Measurements from ENCODE around the gene ANKRD10. TPM values are rescaled to one million over a fixed set of nuclear protein-coding genes. Genes with fewer than 3 reads are reported as not detected.

Gene ANKRD10
- total RNA-seq, 1 experiment from 2014 or later: 159 TPM

DNA sequence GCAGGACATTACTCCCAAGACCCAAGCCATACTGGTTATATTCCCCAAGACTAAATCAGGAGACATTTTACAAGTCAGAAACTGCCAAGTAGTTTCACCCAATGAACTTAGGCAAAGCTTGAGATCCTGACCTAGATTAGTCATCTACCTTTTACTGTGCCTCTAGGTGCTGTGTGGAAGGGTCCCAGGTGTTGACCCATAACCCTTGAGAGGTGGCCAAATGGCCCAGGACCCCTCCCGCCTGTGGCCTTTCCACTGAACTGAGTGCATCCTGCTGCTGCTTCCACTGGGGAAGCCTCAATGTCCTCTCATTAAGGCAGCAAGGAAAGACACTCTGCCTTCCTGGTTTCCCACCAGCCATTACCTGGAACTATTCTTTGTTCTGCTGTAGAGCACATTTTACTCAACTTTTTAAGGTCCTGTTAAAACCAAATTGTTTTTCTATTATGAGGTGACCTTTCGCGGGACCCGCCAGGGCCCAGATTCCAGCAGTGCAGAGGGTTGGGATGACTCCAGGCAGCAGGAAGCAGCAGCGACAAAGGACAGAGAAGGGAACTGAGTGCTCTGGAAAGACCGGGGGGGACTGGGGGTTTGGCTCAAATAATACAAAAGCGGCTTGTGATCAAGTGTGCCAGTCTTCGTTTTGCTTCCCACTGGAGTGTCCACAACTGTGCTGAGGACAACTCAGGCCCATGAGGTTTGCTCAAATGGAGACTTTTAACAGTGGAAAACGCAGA lies 27.1 kb downstream of the ANKRD10 start:
- no peaks in the 10 kb centered on the region; a peak in 1 of 5 replicates for H3K9me3 Mint-ChIP-seq
- H3K27ac Mint-ChIP-seq: peak overlapping the region; percentile 69 to 96 (median 93); a peak in 6 of 7 replicates
- Histone ChIP-seq H3K9ac (ENCODE audit: extremely low read depth, insufficient read length, low read length) (no peak overlapping the region), H3K18ac (ENCODE audit: insufficient read length, low read depth, low read length) (no peak overlapping the region), H3K4ac (ENCODE audit: low read depth, low read length) (no peak overlapping the region), H2BK12ac (ENCODE audit: insufficient read length, low read depth, low read length) (no peak overlapping the region), H3K23ac (ENCODE audit: insufficient read length, low read depth, low read length) (no peak overlapping the region), H3K27me3 (ENCODE audit: insufficient read depth, low read length) (no peaks in the 10 kb centered on the region), H3K14ac (ENCODE audit: insufficient read depth, low read length) (no peak overlapping the region), H3K79me1 (ENCODE audit: insufficient read depth, low read depth, low read length, poor library complexity, severe bottlenecking) (no peaks in the 10 kb centered on the region), H3K56ac (ENCODE audit: insufficient read length, low read depth, low read length) (no peak overlapping the region), H2BK15ac (ENCODE audit: low read depth, low read length) (no peak overlapping the region), H3K4me2 (ENCODE audit: insufficient read depth, insufficient read length, low read length) (no peak overlapping the region), H3K79me2 (ENCODE audit: insufficient read depth, low read length) (no peaks in the 10 kb centered on the region), H3K27ac (ENCODE audit: insufficient read length, low read depth, low read length) (peak overlapping the region; percentile 7), H2BK5ac (ENCODE audit: insufficient read length, low read length) (no peak overlapping the region), H2AK5ac (ENCODE audit: insufficient read length, low read length) (no peak overlapping the region), H2BK120ac (ENCODE audit: low read depth, low read length, poor library complexity, severe bottlenecking) (no peak overlapping the region), H2BK20ac (ENCODE audit: low read depth, low read length, poor library complexity, severe bottlenecking) (no peak overlapping the region), H2AFZ (ENCODE audit: low read length) (no peak overlapping the region), H3K23me2 (ENCODE audit: insufficient read length, low read depth, low read length, poor library complexity, severe bottlenecking) (no peaks in the 10 kb centered on the region), H4K20me1 (ENCODE audit: control insufficient read depth, insufficient read depth, insufficient read length) (no peaks in the 10 kb centered on the region), H3K4me1 (ENCODE audit: insufficient read depth, low read length) (0 out of 2 replicates have a peak, but pooled peaks cover 9% of the 10 kb centered on the region), H4K91ac (ENCODE audit: insufficient read length, low read depth, low read length) (no peak overlapping the region), H3K9me3 (ENCODE audit: control insufficient read depth, low read depth, low read length) (no peaks in the 10 kb centered on the region), H3T11ph (ENCODE audit: low read length) (no peak overlapping the region), H4K8ac (replicated peaks; ENCODE audit: insufficient read length, low read depth, low read length) (no peak overlapping the region), H4K5ac (ENCODE audit: insufficient read length, low read depth, low read length) (no peak overlapping the region)
- H3K4me1 Mint-ChIP-seq: peaks cover 43 to 49% of the 10 kb centered on the region in 2 experiments
- H3K4me3 Mint-ChIP-seq: no peak overlapping the region
- H3K27me3 Mint-ChIP-seq (ENCODE audit: low read depth): no peaks in the 10 kb centered on the region
- no CpG with 5 or more reads among the region's 9 CpGs for WGBS (ENCODE audit: extremely low coverage, insufficient read length, low lambda C conversion rate)
- no peak for TF ChIP-seq CTCF (conservative IDR thresholded peaks at IDR 0.05)
- no peak for DNase-seq
- peaks cover 6 to 15% (median 6%) of the 10 kb centered on the region in 3 experiments; a peak in 6 of 7 replicates for H3K36me3 Mint-ChIP-seq (ENCODE audit: insufficient read depth in 1 of 3, low read depth in 3 of 3)
